ENCODE results near the gene MCM5. TPM values are rescaled to one million over a fixed set of nuclear protein-coding genes. Genes with fewer than 3 reads are reported as not detected.

The MCM5 gene
- total and polyA plus RNA-seq, 4 donors, result 6.7 to 104 (median 8.8) TPM

GRCh38 chr22:35409783-35410662, 10.1 kb downstream of the MCM5 start:
- no peak overlapping the region for H3K4me3 ChIP-seq (ENCODE audit: low read depth in 1 of 3, low read length in 3 of 3)
- H3K27me3 ChIP-seq (ENCODE audit: control insufficient read depth in 4 of 4, insufficient read depth in 4 of 4, low read length in 3 of 4), result no peaks in the 10 kb centered on the region
- H3K36me3 ChIP-seq (ENCODE audit: control insufficient read depth in 4 of 4, insufficient read depth in 3 of 4, low read depth in 1 of 4, low read length in 3 of 4), result peaks cover 5 to 60% (median 16%) of the 10 kb centered on the region in 4 donors
- no peak overlapping the region for H3K27ac ChIP-seq (ENCODE audit: low read depth in 1 of 2, low read length in 2 of 2)
- 84% methylated on average over 16 of the region's 16 CpGs for WGBS
- no peaks in the 10 kb centered on the region for H3K9me3 ChIP-seq (ENCODE audit: control insufficient read depth in 4 of 4, low read length in 3 of 4)
- peaks cover 0 to 2% (median 0%) of the 10 kb centered on the region in 4 donors for H3K4me1 ChIP-seq (ENCODE audit: control insufficient read depth in 4 of 4, insufficient read depth in 4 of 4, low read length in 3 of 4)
- TF ChIP-seq FOXA2 (IDR thresholded peaks at IDR 0.05) (no peak), MAX (IDR thresholded peaks at IDR 0.05) (no peak), NR2F2 (IDR thresholded peaks at IDR 0.05) (no peak)
- DNase-seq (ENCODE audit: low spot score), result no peak
- no peak overlapping the region for H3K9ac ChIP-seq (ENCODE audit: low read depth in 1 of 2, low read length in 2 of 2)

- Histone ChIP-seq H3K27me3 (ENCODE audit: control insufficient read depth in 4 of 4, insufficient read depth in 4 of 4, low read length in 3 of 4) (no peaks in the 10 kb centered on the region), H3K4me1 (ENCODE audit: control insufficient read depth in 4 of 4, insufficient read depth in 4 of 4, low read length in 3 of 4) (peaks cover 0 to 2% (median 0%) of the 10 kb centered on the region in 4 donors), H3K27ac (ENCODE audit: low read depth in 1 of 2, low read length in 2 of 2) (no peak overlapping the region), H3K9ac (ENCODE audit: low read depth in 1 of 2, low read length in 2 of 2) (no peak overlapping the region), H3K9me3 (ENCODE audit: control insufficient read depth in 4 of 4, low read length in 3 of 4) (no peaks in the 10 kb centered on the region), H3K36me3 (ENCODE audit: control insufficient read depth in 4 of 4, insufficient read depth in 3 of 4, low read depth in 1 of 4, low read length in 3 of 4) (peaks cover 7 to 65% (median 16%) of the 10 kb centered on the region in 4 donors), H3K4me3 (ENCODE audit: low read depth in 1 of 3, low read length in 3 of 3) (no peak overlapping the region)
- WGBS, result 90% methylated on average over 6 of the region's 6 CpGs
- no peak for DNase-seq (ENCODE audit: low spot score)
- TF ChIP-seq EGR1 (IDR thresholded peaks at IDR 0.05; ENCODE audit: low read depth in 2 of 2) (no peak), ZBTB33 (IDR thresholded peaks at IDR 0.05) (no peak), RAD21 (IDR thresholded peaks at IDR 0.05) (no peak), FOXA1 (IDR thresholded peaks at IDR 0.05) (no peak), FOXA2 (IDR thresholded peaks at IDR 0.05) (no peak), TAF1 (conservative IDR thresholded peaks at IDR 0.05) (no peak), YY1 (IDR thresholded peaks at IDR 0.05) (no peak), HNF4G (IDR thresholded peaks at IDR 0.05) (no peak), MAX (IDR thresholded peaks at IDR 0.05) (no peak), REST (IDR thresholded peaks at IDR 0.05) (no peak), HNF4A (conservative IDR thresholded peaks at IDR 0.05) (no peak)
Measured at GRCh38 chr22:35410663-35411034, 10.7 kb downstream of the MCM5 start.

Measured in liver (tissue), 9 donors.